H9 (cell line): ENCODE results near the gene VDAC1. TPM values are rescaled to one million over a fixed set of nuclear protein-coding genes. Genes with fewer than 3 reads are reported as not detected.

Experiments used
- DNase-seq: peaks from one replicate; pipeline ENCODE4 v3.0.0-alpha.2; 2017
- H2AFZ ChIP-seq: one replicate; pipeline ENCODE4 v1.6.1; 2013; ENCODE audit warnings: mild to moderate bottlenecking, low read length, control low read depth, moderate library complexity
- H2AK5ac ChIP-seq: 2 replicates; pipeline ENCODE4 v1.6.1; 2013; ENCODE audit warnings: low read length, control low read depth, mixed read lengths; ENCODE audit not compliant: insufficient read length
- H2BK120ac ChIP-seq: one replicate; pipeline ENCODE4 v1.6.1; 2013; ENCODE audit warnings: low read depth, mild to moderate bottlenecking, low read length, control low read depth, inconsistent platforms; ENCODE audit not compliant: poor library complexity, severe bottlenecking
- H2BK12ac ChIP-seq: 2 replicates; pipeline ENCODE4 v1.6.1; 2013; ENCODE audit warnings: low read length, control low read depth, mixed read lengths, low read depth; ENCODE audit not compliant: insufficient read length
- H2BK15ac ChIP-seq: 2 replicates; pipeline ENCODE4 v1.6.1; 2013; ENCODE audit warnings: low read depth, low read length, control low read depth
- H2BK20ac ChIP-seq: one replicate; pipeline ENCODE4 v1.6.1; 2013; ENCODE audit warnings: low read depth, mild to moderate bottlenecking, low read length, control low read depth, inconsistent platforms; ENCODE audit not compliant: poor library complexity, severe bottlenecking
- H2BK5ac ChIP-seq: 2 replicates; pipeline ENCODE4 v1.6.1; 2013; ENCODE audit warnings: low read length, control low read depth, mixed read lengths; ENCODE audit not compliant: insufficient read length
- H3K14ac ChIP-seq: 2 replicates; pipeline ENCODE4 v1.6.1; 2013; ENCODE audit warnings: low read length, control low read depth; ENCODE audit not compliant: insufficient read depth
- H3K18ac ChIP-seq: 2 replicates; pipeline ENCODE4 v1.6.1; 2013; ENCODE audit warnings: low read depth, mild to moderate bottlenecking, mixed read lengths, low read length, control low read depth; ENCODE audit not compliant: insufficient read length
- H3K23ac ChIP-seq: 2 replicates; pipeline ENCODE4 v1.6.1; 2013; ENCODE audit warnings: low read length, control low read depth, mixed read lengths, low read depth; ENCODE audit not compliant: insufficient read length
- H3K23me2 ChIP-seq: 2 replicates; pipeline ENCODE4 v1.6.1; 2013; ENCODE audit warnings: low read depth, mild to moderate bottlenecking, mixed read lengths, low read length, control low read depth; ENCODE audit not compliant: insufficient read length, poor library complexity, severe bottlenecking
- H3K27ac ChIP-seq: 2 replicates; pipeline ENCODE4 v1.5.1; 2013; ENCODE audit warnings: low read length, control low read depth, mixed read lengths, low read depth; ENCODE audit not compliant: insufficient read length
- H3K27me3 ChIP-seq: 2 replicates; pipeline ENCODE4 v1.6.1; 2013; ENCODE audit warnings: low read length, control low read depth, inconsistent platforms; ENCODE audit not compliant: insufficient read depth
- H3K4ac ChIP-seq: 2 replicates; pipeline ENCODE4 v1.6.1; 2013; ENCODE audit warnings: low read depth, mild to moderate bottlenecking, control low read depth, inconsistent platforms, low read length, moderate library complexity
- H3K4me1 ChIP-seq: 2 replicates; pipeline ENCODE4 v1.6.1; 2013; ENCODE audit warnings: low read length, control low read depth, inconsistent platforms; ENCODE audit not compliant: insufficient read depth
- H3K4me2 ChIP-seq: 2 replicates; pipeline ENCODE4 v1.6.1; 2013; ENCODE audit warnings: low read length, control low read depth, mixed read lengths; ENCODE audit not compliant: insufficient read length, insufficient read depth
- H3K56ac ChIP-seq: 2 replicates; pipeline ENCODE4 v1.6.1; 2013; ENCODE audit warnings: low read depth, mild to moderate bottlenecking, mixed read lengths, low read length, control low read depth; ENCODE audit not compliant: insufficient read length
- H3K79me1 ChIP-seq: 2 replicates; pipeline ENCODE4 v1.6.1; 2013; ENCODE audit warnings: low read depth, mild to moderate bottlenecking, moderate library complexity, low read length, control low read depth, inconsistent platforms; ENCODE audit not compliant: insufficient read depth, poor library complexity, severe bottlenecking
- H3K79me2 ChIP-seq: 2 replicates; pipeline ENCODE4 v1.6.1; 2013; ENCODE audit warnings: low read length, control low read depth, inconsistent platforms; ENCODE audit not compliant: insufficient read depth
- H3K9ac ChIP-seq: 2 replicates; pipeline ENCODE4 v1.6.1; 2013; ENCODE audit warnings: low read length, control low read depth, mixed read lengths; ENCODE audit not compliant: insufficient read length; ENCODE audit errors: extremely low read depth
- H3K9me3 ChIP-seq: one replicate; pipeline ENCODE4 v1.6.1; 2013; ENCODE audit warnings: low read depth, low read length, inconsistent platforms; ENCODE audit not compliant: control insufficient read depth
- H3T11ph ChIP-seq: one replicate; pipeline ENCODE4 v1.6.1; 2013; ENCODE audit warnings: mild to moderate bottlenecking, low read length, control low read depth, inconsistent platforms
- H4K20me1 ChIP-seq: one replicate; pipeline ENCODE4 v1.6.1; 2013; ENCODE audit not compliant: control insufficient read depth, insufficient read length, insufficient read depth
- H4K5ac ChIP-seq: 2 replicates; pipeline ENCODE4 v1.6.1; 2013; ENCODE audit warnings: low read depth, mild to moderate bottlenecking, mixed read lengths, low read length, control low read depth; ENCODE audit not compliant: insufficient read length
- H4K8ac ChIP-seq: replicated peaks from 2 replicates; pipeline ENCODE4 v1.6.1; 2013; ENCODE audit warnings: low read length, control low read depth, mixed read lengths, low read depth; ENCODE audit not compliant: insufficient read length
- H4K91ac ChIP-seq: 2 replicates; pipeline ENCODE4 v1.6.1; 2013; ENCODE audit warnings: low read depth, mild to moderate bottlenecking, moderate library complexity, mixed read lengths, low read length, control low read depth; ENCODE audit not compliant: insufficient read length
- H3K27ac Mint-ChIP-seq, 3 experiments: 2 replicates in 2 of 3; 3 replicates in 1 of 3; pipeline ENCODE4 v1.8.0; 2020 to 2021; ENCODE audit warnings: mixed read lengths in 3 of 3, mild to moderate bottlenecking in 1 of 3, moderate library complexity in 1 of 3
- H3K27me3 Mint-ChIP-seq: 2 replicates; pipeline ENCODE4 v1.8.0; 2021; ENCODE audit warnings: low read depth, mild to moderate bottlenecking, moderate library complexity, mixed read lengths
- H3K36me3 Mint-ChIP-seq, 3 experiments: 2 replicates in 2 of 3; 3 replicates in 1 of 3; pipeline ENCODE4 v1.8.0; 2020 to 2021; ENCODE audit warnings: low read depth in 3 of 3, mixed read lengths in 3 of 3; ENCODE audit not compliant: insufficient read depth in 1 of 3
- H3K4me1 Mint-ChIP-seq, 2 experiments: 2 replicates each; pipeline ENCODE4 v1.8.0; 2020; ENCODE audit warnings: mixed read lengths in 2 of 2
- H3K4me3 Mint-ChIP-seq, 2 experiments: 2 replicates in 1 of 2; 3 replicates in 1 of 2; pipeline ENCODE4 v1.8.0; 2020 to 2021; ENCODE audit warnings: mild to moderate bottlenecking in 2 of 2, mixed read lengths in 2 of 2, moderate library complexity in 1 of 2
- H3K9me3 Mint-ChIP-seq, 2 experiments: 2 replicates in 1 of 2; 3 replicates in 1 of 2; pipeline ENCODE4 v1.8.0; 2020; ENCODE audit warnings: mild to moderate bottlenecking in 2 of 2, mixed read lengths in 2 of 2, moderate library complexity in 1 of 2
- WGBS: extraction: QIAGEN DNeasy Blood & Tissue Kit; methylation state at CpG from one replicate; pipeline ENCODE4 v1.1.7; 2013; ENCODE audit warnings: missing lambda C conversion rate, low lambda C conversion rate, mixed read lengths; ENCODE audit not compliant: insufficient read length; ENCODE audit errors: extremely low coverage; 5-methylcytosine and 5-hydroxymethylcytosine counted together
- total RNA-seq: library from RNA; stranded (reverse); gene quantifications from 2 replicates; pipeline ENCODE4 v1.2.1, GENCODE V29; 2021
- TF ChIP-seq, protein P1 (sequence below): fragments of 200-600 bp; sonication (generic); conservative IDR thresholded peaks from 3 replicates; pipeline ENCODE4 v1.8.0; 2021; ENCODE audit warnings: antibody characterized with exemption, mild to moderate bottlenecking

VDAC1 gene
- total RNA-seq, 1 experiment from 2014 or later, result 208 TPM

DNA sequence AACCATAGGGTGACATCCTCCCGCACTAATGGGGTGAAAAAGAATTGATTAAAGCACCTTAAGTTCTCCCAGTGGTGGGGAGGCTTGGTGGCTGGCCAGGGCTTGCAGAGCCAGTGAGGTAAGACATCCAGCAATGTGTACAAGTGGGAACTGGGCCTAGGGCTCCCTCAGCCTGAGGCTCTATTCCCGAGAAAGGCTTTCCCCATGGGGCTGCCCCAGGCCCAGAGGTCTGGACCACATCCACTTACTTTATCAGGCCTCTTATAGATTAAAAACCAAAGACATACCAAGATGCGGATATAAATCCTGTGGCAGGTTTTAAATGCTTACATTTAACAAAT, 71.6 kb downstream of the VDAC1 start:
- H4K5ac ChIP-seq, result no peak overlapping the region
- H3K4me2 ChIP-seq, result no peak overlapping the region
- no peak overlapping the region for H2BK15ac ChIP-seq
- no peaks in the 10 kb centered on the region for H3K79me1 ChIP-seq
- H3K23ac ChIP-seq, result no peak overlapping the region
- WGBS, result no CpG with 5 or more reads among the region's 3 CpGs
- Mint-ChIP-seq H3K4me1 (peaks cover 2 to 4% of the 10 kb centered on the region in 2 experiments; a peak in 2 of 4 replicates), H3K9me3 (peaks cover 9 to 10% of the 10 kb centered on the region in 2 experiments; a peak in 4 of 5 replicates), H3K36me3 (no peaks in the 10 kb centered on the region; a peak in 2 of 7 replicates), H3K4me3 (no peak overlapping the region), H3K27me3 (peaks cover 2% of the 10 kb centered on the region), H3K27ac (no peak overlapping the region)
- no peak overlapping the region for H3K56ac ChIP-seq
- no peaks in the 10 kb centered on the region for H3K79me2 ChIP-seq
- no peaks in the 10 kb centered on the region for H4K20me1 ChIP-seq
- H2AK5ac ChIP-seq, result no peak overlapping the region
- H2BK5ac ChIP-seq, result no peak overlapping the region
- no peaks in the 10 kb centered on the region for H3K9me3 ChIP-seq
- no peak overlapping the region for H2BK12ac ChIP-seq
- TF ChIP-seq, protein P1, sequence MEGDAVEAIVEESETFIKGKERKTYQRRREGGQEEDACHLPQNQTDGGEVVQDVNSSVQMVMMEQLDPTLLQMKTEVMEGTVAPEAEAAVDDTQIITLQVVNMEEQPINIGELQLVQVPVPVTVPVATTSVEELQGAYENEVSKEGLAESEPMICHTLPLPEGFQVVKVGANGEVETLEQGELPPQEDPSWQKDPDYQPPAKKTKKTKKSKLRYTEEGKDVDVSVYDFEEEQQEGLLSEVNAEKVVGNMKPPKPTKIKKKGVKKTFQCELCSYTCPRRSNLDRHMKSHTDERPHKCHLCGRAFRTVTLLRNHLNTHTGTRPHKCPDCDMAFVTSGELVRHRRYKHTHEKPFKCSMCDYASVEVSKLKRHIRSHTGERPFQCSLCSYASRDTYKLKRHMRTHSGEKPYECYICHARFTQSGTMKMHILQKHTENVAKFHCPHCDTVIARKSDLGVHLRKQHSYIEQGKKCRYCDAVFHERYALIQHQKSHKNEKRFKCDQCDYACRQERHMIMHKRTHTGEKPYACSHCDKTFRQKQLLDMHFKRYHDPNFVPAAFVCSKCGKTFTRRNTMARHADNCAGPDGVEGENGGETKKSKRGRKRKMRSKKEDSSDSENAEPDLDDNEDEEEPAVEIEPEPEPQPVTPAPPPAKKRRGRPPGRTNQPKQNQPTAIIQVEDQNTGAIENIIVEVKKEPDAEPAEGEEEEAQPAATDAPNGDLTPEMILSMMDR, result no peak
- H2AFZ ChIP-seq, result no peak overlapping the region
- no peak overlapping the region for H3K4ac ChIP-seq
- no peak overlapping the region for H4K91ac ChIP-seq
- H3K27me3 ChIP-seq, result no peaks in the 10 kb centered on the region
- no peak for DNase-seq
- no peak overlapping the region for H2BK20ac ChIP-seq
- no peak overlapping the region for H3K14ac ChIP-seq
- no peaks in the 10 kb centered on the region for H3K4me1 ChIP-seq
- no peak overlapping the region for H2BK120ac ChIP-seq
- H3K27ac ChIP-seq, result no peak overlapping the region
- no peak overlapping the region for H3K9ac ChIP-seq
- no peaks in the 10 kb centered on the region for H3K23me2 ChIP-seq
- no peak overlapping the region for H3T11ph ChIP-seq
- H4K8ac ChIP-seq, result no peak overlapping the region
- no peak overlapping the region for H3K18ac ChIP-seq
